Measurements from ENCODE around the gene LSAMP. TPM values are rescaled to one million over a fixed set of nuclear protein-coding genes. Genes with fewer than 3 reads are reported as not detected.

The LSAMP gene
- total RNA-seq, 1 donor from 2014 or later, result 0.11 TPM

GRCh38 chr3:115999613-116000012 lies 445.7 kb downstream of the LSAMP start:
- intact Hi-C loops (cut with DNase I), result no loop called here

DNA sequence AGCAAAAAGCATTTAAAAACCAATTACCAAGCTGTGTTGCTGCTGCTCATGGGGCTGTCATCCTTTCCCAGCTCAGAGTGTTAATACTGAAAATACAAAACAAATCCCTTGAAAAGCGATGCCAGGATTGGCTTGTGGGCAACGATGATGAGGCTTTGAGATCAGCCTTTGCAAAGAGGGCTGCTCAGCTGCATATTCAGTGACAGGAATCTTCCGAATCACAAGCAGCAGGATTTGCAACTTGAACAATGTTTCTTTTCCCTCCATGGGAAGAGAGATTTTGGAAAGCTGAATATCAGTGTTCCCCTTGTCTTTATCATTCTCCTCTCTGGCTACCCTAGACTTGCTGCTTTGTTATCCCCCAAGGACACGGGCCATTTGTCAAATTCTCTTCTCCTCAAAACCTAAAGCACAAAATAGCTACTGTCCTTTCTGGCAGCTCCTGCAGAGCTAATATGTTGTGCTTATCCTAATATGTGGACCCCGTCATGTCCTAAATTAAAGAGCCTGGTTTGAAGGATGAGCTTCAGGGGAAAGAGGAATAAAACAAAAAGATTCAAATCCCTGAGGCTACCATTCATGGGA lies 446.2 kb downstream of the LSAMP start:
- Histone ChIP-seq H3K36me3 (no peaks in the 10 kb centered on the region), H3K27ac (no peak overlapping the region), H3K4me3 (no peak overlapping the region), H3K4me1 (no peaks in the 10 kb centered on the region), H3K9me3 (no peaks in the 10 kb centered on the region), H3K27me3 (no peaks in the 10 kb centered on the region)
- DNase-seq (ENCODE audit: low spot score in 2 of 2), result no peak
- TF ChIP-seq CTCF (IDR thresholded peaks at IDR 0.05), result no peak
- intact Hi-C loops (cut with DNase I), result no loop called here

More at GRCh38 chr3:115999613-116000012, 445.7 kb downstream of the LSAMP start:
- no peaks in the 10 kb centered on the region for H3K4me1 ChIP-seq
- no peak overlapping the region for H3K27ac ChIP-seq
- no peak for DNase-seq (ENCODE audit: low spot score in 2 of 2)
- no peak overlapping the region for H3K4me3 ChIP-seq
- H3K36me3 ChIP-seq, result no peaks in the 10 kb centered on the region
- no peaks in the 10 kb centered on the region for H3K9me3 ChIP-seq
- no peaks in the 10 kb centered on the region for H3K27me3 ChIP-seq
- TF ChIP-seq CTCF (IDR thresholded peaks at IDR 0.05), result no peak

- Histone ChIP-seq H3K4me1 (no peaks in the 10 kb centered on the region), H3K27me3 (no peaks in the 10 kb centered on the region), H3K36me3 (no peaks in the 10 kb centered on the region), H3K9me3 (no peaks in the 10 kb centered on the region), H3K4me3 (no peak overlapping the region), H3K27ac (no peak overlapping the region)
- TF ChIP-seq CTCF (IDR thresholded peaks at IDR 0.05), result no peak
- intact Hi-C loops (cut with DNase I), result no loop called here
- no peak for DNase-seq (ENCODE audit: low spot score in 2 of 2)
Measured at GRCh38 chr3:115996420-115997108, 448.7 kb downstream of the LSAMP start.

GRCh38 chr3:115990669-115991068 lies 454.6 kb downstream of the LSAMP start:
- intact Hi-C loops (cut with DNase I), result no loop called here
- Histone ChIP-seq H3K4me3 (no peak overlapping the region), H3K36me3 (no peaks in the 10 kb centered on the region), H3K27me3 (no peaks in the 10 kb centered on the region), H3K9me3 (no peaks in the 10 kb centered on the region), H3K4me1 (no peaks in the 10 kb centered on the region), H3K27ac (no peak overlapping the region)
- no peak for TF ChIP-seq CTCF (IDR thresholded peaks at IDR 0.05)
- no peak for DNase-seq (ENCODE audit: low spot score in 2 of 2)

GRCh38 chr3:115989684-115990421 lies 455.4 kb downstream of the LSAMP start:
- intact Hi-C loops (cut with DNase I), result no loop called here
- no peak for DNase-seq (ENCODE audit: low spot score in 2 of 2)
- TF ChIP-seq CTCF (IDR thresholded peaks at IDR 0.05), result no peak
- no peaks in the 10 kb centered on the region for H3K36me3 ChIP-seq
- H3K4me3 ChIP-seq, result no peak overlapping the region
- no peak overlapping the region for H3K27ac ChIP-seq
- H3K9me3 ChIP-seq, result no peaks in the 10 kb centered on the region
- H3K27me3 ChIP-seq, result no peaks in the 10 kb centered on the region
- H3K4me1 ChIP-seq, result no peaks in the 10 kb centered on the region

Measured in ascending aorta (tissue), 2 donors.